CD4-positive, alpha-beta memory T cell (primary cell): ENCODE measurements around the gene SOX18. TPM values are rescaled to one million over a fixed set of nuclear protein-coding genes. Genes with fewer than 3 reads are reported as not detected.

ENCODE experiments used
- CTCF ChIA-PET: fragments of 350-600 bp; sonication (Branson Sonifier 250); formaldehyde crosslinking; loops from one replicate; lab custom pipeline; 2021; ENCODE audit warnings: inconsistent platforms; ENCODE audit not compliant: partially characterized antibody; lab: Charles Lee
- POLR2A ChIA-PET: fragments of 350-600 bp; sonication (Branson Sonifier 250); formaldehyde crosslinking; loops from one replicate; lab custom pipeline; 2021; ENCODE audit not compliant: partially characterized antibody; lab: Charles Lee
- DNase-seq, 5 donors: peaks; one replicate each; pipeline versions ENCODE4 v3.0.0 to v3.0.0-alpha.2; 2020 to 2022; ENCODE audit warnings: mixed read lengths in 1 of 5
- H3K27ac ChIP-seq: one replicate; pipeline ENCODE4 v1.7.0; 2013; ENCODE audit warnings: low read depth, low read length
- H3K27me3 ChIP-seq: 2 replicates; pipeline ENCODE4 v1.7.0; 2013; ENCODE audit warnings: mild to moderate bottlenecking, low read length, moderate library complexity; ENCODE audit not compliant: insufficient read depth
- H3K36me3 ChIP-seq: 2 replicates; pipeline ENCODE4 v1.7.0; 2013; ENCODE audit warnings: mild to moderate bottlenecking, low read length, moderate library complexity; ENCODE audit not compliant: insufficient read depth
- H3K4me1 ChIP-seq: 2 replicates; pipeline ENCODE4 v1.7.0; 2013; ENCODE audit warnings: mild to moderate bottlenecking, low read length, moderate library complexity; ENCODE audit not compliant: insufficient read depth
- H3K4me3 ChIP-seq, 2 donors: one replicate each; pipeline ENCODE4 v1.7.0; 2013; ENCODE audit warnings: low read length in 2 of 2, mild to moderate bottlenecking in 1 of 2
- H3K9me3 ChIP-seq, 2 donors: one replicate each; pipeline ENCODE4 v1.7.0; 2013; ENCODE audit warnings: low read length in 2 of 2, control low read depth in 1 of 2; ENCODE audit not compliant: control insufficient read depth in 1 of 2
- H3K27ac Mint-ChIP-seq, 7 donors: one replicate each; pipeline ENCODE4 v1.8.0; 2020 to 2021; ENCODE audit warnings: mixed read lengths in 7 of 7, mild to moderate bottlenecking in 6 of 7, inconsistent platforms in 3 of 7, moderate library complexity in 3 of 7
- H3K27me3 Mint-ChIP-seq, 2 donors: one replicate each; pipeline ENCODE4 v1.8.0; 2020 to 2021; ENCODE audit warnings: mixed read lengths in 2 of 2
- H3K36me3 Mint-ChIP-seq, 2 donors: one replicate each; pipeline ENCODE4 v1.8.0; 2020 to 2021; ENCODE audit warnings: mixed read lengths in 2 of 2, inconsistent platforms in 1 of 2, mild to moderate bottlenecking in 1 of 2
- H3K4me1 Mint-ChIP-seq, 4 donors: one replicate each; pipeline ENCODE4 v1.8.0; 2020 to 2021; ENCODE audit warnings: mixed read lengths in 4 of 4, mild to moderate bottlenecking in 1 of 4
- H3K4me3 Mint-ChIP-seq, 8 donors: one replicate each; pipeline ENCODE4 v1.8.0; 2020 to 2021; ENCODE audit warnings: mixed read lengths in 8 of 8, mild to moderate bottlenecking in 7 of 8, moderate library complexity in 6 of 8, inconsistent platforms in 3 of 8
- H3K9me3 Mint-ChIP-seq, 8 donors: one replicate each; pipeline ENCODE4 v1.8.0; 2020 to 2021; ENCODE audit warnings: mixed read lengths in 8 of 8, mild to moderate bottlenecking in 5 of 8, inconsistent platforms in 3 of 8, moderate library complexity in 1 of 8
- intact Hi-C: fragments of 100-400 bp; cut with micrococcal nuclease; formaldehyde crosslinking; loops from one replicate; pipeline ENCODE4 v1.15.1; 2023
- polyA plus RNA-seq, 2 donors: library from polyadenylated mRNA; unstranded; fragments of 300-500 nt; fragmentation: Illumina TruSeq; gene quantifications; one replicate each; pipeline ENCODE4 v1.2.3, GENCODE V29; 2021
- total RNA-seq, 2 experiments: library from RNA; stranded (reverse); gene quantifications; one replicate each; pipeline ENCODE4 v1.2.3, GENCODE V29; 2021

The SOX18 gene
- total and polyA plus RNA-seq, 4 experiments from 2014 or later, result not detected

DNA sequence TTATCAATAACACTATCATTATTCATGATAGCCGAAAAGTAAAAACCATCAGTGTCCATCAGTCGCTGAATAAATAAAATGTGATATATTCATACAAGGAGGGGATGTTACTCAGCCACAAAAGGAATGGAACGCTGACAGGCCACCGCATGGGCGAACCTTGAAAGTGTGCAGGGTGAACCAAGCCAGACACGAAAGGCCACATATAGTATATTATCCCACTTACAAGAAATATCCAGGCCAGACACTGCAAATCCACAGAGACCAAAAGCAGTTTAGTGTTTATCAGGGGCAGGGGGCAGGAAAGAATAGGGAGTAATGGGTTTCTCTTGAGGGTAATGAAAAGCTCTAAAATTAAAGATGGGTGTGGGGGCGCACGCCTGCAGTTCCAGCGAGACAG, 5.7 kb downstream of the SOX18 start:
- ChIA-PET CTCF (interaction anchor here (1.8 to 11.7 kb wide), 2 partner anchors 14 to 77 kb away, joined by 5 to 133 read pairs; partner anchors contain the start of gene TCEA2), POLR2A (interaction anchor here (1.1 to 1.4 kb wide), 4 partner anchors 8 to 309 kb away, joined by 3 read pairs; partner anchors contain the start of gene TCEA2)
- peak overlapping the region in 3 of 7 donors; percentile 2 to 64 (median 4) for H3K27ac Mint-ChIP-seq
- Histone ChIP-seq H3K9me3 (no peaks in the 10 kb centered on the region), H3K4me3 (no peak overlapping the region), H3K27ac (no peak overlapping the region), H3K4me1 (peaks cover 34% of the 10 kb centered on the region), H3K27me3 (no peaks in the 10 kb centered on the region), H3K36me3 (no peaks in the 10 kb centered on the region)
- DNase-seq, result no peak
- peak overlapping the region in 4 of 8 donors; percentile 26 to 80 (median 74) for H3K4me3 Mint-ChIP-seq
- H3K4me1 Mint-ChIP-seq, result peaks cover 3 to 40% (median 20%) of the 10 kb centered on the region in 4 donors
- peaks cover 10 to 14% of the 10 kb centered on the region in 2 donors for H3K27me3 Mint-ChIP-seq
- no peaks in the 10 kb centered on the region for H3K36me3 Mint-ChIP-seq
- intact Hi-C loops, result no loop called here
- no peaks in the 10 kb centered on the region for H3K9me3 Mint-ChIP-seq

GRCh38 chr20:64042054-64042781, 7.2 kb downstream of the SOX18 start:
- Histone ChIP-seq H3K27me3 (no peaks in the 10 kb centered on the region), H3K27ac (peak overlapping the region; percentile 61), H3K4me1 (peaks cover 39% of the 10 kb centered on the region), H3K36me3 (no peaks in the 10 kb centered on the region), H3K4me3 (peak overlapping the region; percentile 57 to 62), H3K9me3 (no peaks in the 10 kb centered on the region)
- Mint-ChIP-seq H3K27me3 (peaks cover 7 to 13% of the 10 kb centered on the region in 2 donors), H3K9me3 (no peaks in the 10 kb centered on the region), H3K4me1 (peaks cover 6 to 48% (median 25%) of the 10 kb centered on the region in 4 donors), H3K27ac (peak overlapping the region in 5 of 7 donors; percentile 22 to 91 (median 78)), H3K4me3 (peak overlapping the region; percentile 76 to 87 (median 81)), H3K36me3 (no peaks in the 10 kb centered on the region)
- intact Hi-C loops, result no loop called here
- ChIA-PET POLR2A (interaction anchor here (0.8 to 1.9 kb wide), 7 partner anchors 8 to 147 kb away, joined by 4 to 6 read pairs (median 5); partner anchors contain the start of genes PRPF6 and TCEA2), CTCF (interaction anchor here (0.8 to 11.7 kb wide), 4 partner anchors 15 to 79 kb away, joined by 3 to 133 read pairs (median 62); partner anchors contain the start of genes LKAAEAR1, PRPF6, SAMD10 and TCEA2)
- no peak for DNase-seq

GRCh38 chr20:64041781-64042053, 7.7 kb downstream of the SOX18 start:
- peak overlapping the region; percentile 31 to 87 (median 81) for H3K4me3 Mint-ChIP-seq
- Histone ChIP-seq H3K27me3 (no peaks in the 10 kb centered on the region), H3K27ac (peak overlapping the region; percentile 61), H3K4me1 (peaks cover 44% of the 10 kb centered on the region), H3K36me3 (no peaks in the 10 kb centered on the region), H3K4me3 (peak overlapping the region; percentile 57 to 62), H3K9me3 (no peaks in the 10 kb centered on the region)
- H3K27me3 Mint-ChIP-seq, result peaks cover 5 to 10% of the 10 kb centered on the region in 2 donors
- intact Hi-C loops, result no loop called here
- ChIA-PET CTCF (interaction anchor here (0.8 to 11.7 kb wide), 4 partner anchors 16 to 79 kb away, joined by 3 to 133 read pairs (median 62); partner anchors contain the start of genes LKAAEAR1, PRPF6, SAMD10 and TCEA2), POLR2A (interaction anchor here (0.8 to 1.9 kb wide), 7 partner anchors 9 to 146 kb away, joined by 4 to 6 read pairs (median 5); partner anchors contain the start of genes PRPF6 and TCEA2)
- H3K9me3 Mint-ChIP-seq, result no peaks in the 10 kb centered on the region
- peak overlapping the region in 3 of 7 donors; percentile 53 to 85 (median 78) for H3K27ac Mint-ChIP-seq
- DNase-seq, result no peak
- peaks cover 6 to 49% (median 26%) of the 10 kb centered on the region in 4 donors for H3K4me1 Mint-ChIP-seq
- H3K36me3 Mint-ChIP-seq, result no peaks in the 10 kb centered on the region

- H3K4me1 ChIP-seq, result peaks cover 50% of the 10 kb centered on the region
- intact Hi-C loops, result no loop called here
- peak overlapping the region in 5 of 7 donors; percentile 42 to 85 (median 53) for H3K27ac Mint-ChIP-seq
- peak overlapping the region; percentile 31 to 83 (median 72) for H3K4me3 Mint-ChIP-seq
- POLR2A ChIA-PET, result interaction anchor here (0.8 to 4.2 kb wide), 10 partner anchors 9 to 146 kb away, joined by 3 to 71 read pairs (median 6); partner anchors contain the start of genes PRPF6, SAMD10 and TCEA2
- H3K27ac ChIP-seq, result no peak overlapping the region
- peaks cover 6 to 46% (median 29%) of the 10 kb centered on the region in 4 donors for H3K4me1 Mint-ChIP-seq
- CTCF ChIA-PET, result interaction anchor here (1.4 to 11.7 kb wide), 6 partner anchors 16 to 80 kb away, joined by 3 to 133 read pairs (median 52); partner anchors contain the start of genes LKAAEAR1, PRPF6, SAMD10 and TCEA2
- no peaks in the 10 kb centered on the region for H3K36me3 Mint-ChIP-seq
- H3K36me3 ChIP-seq, result no peaks in the 10 kb centered on the region
- no peaks in the 10 kb centered on the region for H3K27me3 ChIP-seq
- no peaks in the 10 kb centered on the region for H3K9me3 Mint-ChIP-seq
- DNase-seq, result no peak
- no peak overlapping the region for H3K4me3 ChIP-seq
- H3K27me3 Mint-ChIP-seq, result peaks cover 2 to 7% of the 10 kb centered on the region in 2 donors
- no peaks in the 10 kb centered on the region for H3K9me3 ChIP-seq
Measured at GRCh38 chr20:64041040-64041780, 8.2 kb downstream of the SOX18 start.

- ChIA-PET CTCF (interaction anchor here (1.0 to 11.7 kb wide), 8 partner anchors 17 to 80 kb away, joined by 3 to 133 read pairs (median 30); partner anchors contain the start of genes LKAAEAR1, PRPF6, SAMD10 and TCEA2), POLR2A (interaction anchor here (1.1 to 4.2 kb wide), 11 partner anchors 13 to 80 kb away, joined by 3 to 71 read pairs (median 9); partner anchors contain the start of genes LKAAEAR1, PRPF6, SAMD10 and TCEA2)
- intact Hi-C loops, result no loop called here
- no peak for DNase-seq
- no peak overlapping the region for H3K27ac ChIP-seq
- Mint-ChIP-seq H3K27me3 (peaks cover 0 to 3% of the 10 kb centered on the region in 2 donors), H3K4me1 (peaks cover 4 to 50% (median 28%) of the 10 kb centered on the region in 4 donors), H3K4me3 (peak overlapping the region; percentile 34 to 73 (median 60)), H3K27ac (peak overlapping the region in 4 of 7 donors; percentile 43 to 57 (median 46)), H3K36me3 (no peaks in the 10 kb centered on the region), H3K9me3 (no peaks in the 10 kb centered on the region)
- H3K9me3 ChIP-seq, result no peaks in the 10 kb centered on the region
- no peak overlapping the region for H3K4me3 ChIP-seq
- no peaks in the 10 kb centered on the region for H3K36me3 ChIP-seq
- no peaks in the 10 kb centered on the region for H3K27me3 ChIP-seq
- H3K4me1 ChIP-seq, result peaks cover 57% of the 10 kb centered on the region
Measured at GRCh38 chr20:64040231-64041039, 9.0 kb downstream of the SOX18 start.
